H1 (cell line): ENCODE results near the gene TRIM44.

Source experiments
- EZH2 ChIP-seq: fragments of 200-600 bp; sonication (generic); IDR thresholded peaks from 2 replicates; pipeline ENCODE4 v1.7.1; 2012; ENCODE audit warnings: low read depth, mild to moderate bottlenecking, moderate library complexity, low read length, inconsistent platforms; ENCODE audit not compliant: severe bottlenecking
- PHF8 ChIP-seq: fragments of 200-600 bp; sonication (generic); conservative IDR thresholded peaks from 2 replicates; pipeline ENCODE4 v1.7.1; 2012; ENCODE audit warnings: low read depth, mild to moderate bottlenecking, inconsistent platforms, low read length, moderate library complexity
- POLR2A ChIP-seq, 2 experiments: IDR thresholded peaks; 1 replicate in 1 of 2; 2 replicates in 1 of 2; pipeline ENCODE4 v1.6.1; 2011; ENCODE audit warnings: low read depth in 2 of 2, low read length in 2 of 2, mild to moderate bottlenecking in 2 of 2; ENCODE audit errors: control extremely low read depth in 1 of 2
- RAD21 ChIP-seq, 2 experiments: IDR thresholded peaks in 1 of 2; conservative IDR thresholded peaks in 1 of 2; 2 replicates each; pipeline ENCODE4 v1.6.1; 2011; ENCODE audit warnings: low read depth in 2 of 2, low read length in 2 of 2, improper control_type of control experiment in 1 of 2, inconsistent platforms in 1 of 2, mild to moderate bottlenecking in 1 of 2, moderate library complexity in 1 of 2
- SIX5 ChIP-seq: IDR thresholded peaks from 2 replicates; pipeline ENCODE4 v1.6.1; 2011; ENCODE audit warnings: mild to moderate bottlenecking, low read depth, low read length
- SP2 ChIP-seq: IDR thresholded peaks from 2 replicates; pipeline ENCODE4 v1.6.1; 2012; ENCODE audit warnings: mild to moderate bottlenecking, low read length, inconsistent platforms
- TF ChIP-seq, protein P1 (sequence below), 3 experiments: IDR thresholded peaks; 1 replicate in 2 of 3; 2 replicates in 1 of 3; pipeline versions ENCODE4 v1.5.1 to v1.6.1; 2011; ENCODE audit warnings: low read length in 3 of 3, mild to moderate bottlenecking in 3 of 3, inconsistent platforms in 2 of 3, low read depth in 1 of 3, moderate library complexity in 1 of 3; ENCODE audit not compliant: insufficient read depth in 1 of 3; ENCODE audit errors: control extremely low read depth in 1 of 3

DNA sequence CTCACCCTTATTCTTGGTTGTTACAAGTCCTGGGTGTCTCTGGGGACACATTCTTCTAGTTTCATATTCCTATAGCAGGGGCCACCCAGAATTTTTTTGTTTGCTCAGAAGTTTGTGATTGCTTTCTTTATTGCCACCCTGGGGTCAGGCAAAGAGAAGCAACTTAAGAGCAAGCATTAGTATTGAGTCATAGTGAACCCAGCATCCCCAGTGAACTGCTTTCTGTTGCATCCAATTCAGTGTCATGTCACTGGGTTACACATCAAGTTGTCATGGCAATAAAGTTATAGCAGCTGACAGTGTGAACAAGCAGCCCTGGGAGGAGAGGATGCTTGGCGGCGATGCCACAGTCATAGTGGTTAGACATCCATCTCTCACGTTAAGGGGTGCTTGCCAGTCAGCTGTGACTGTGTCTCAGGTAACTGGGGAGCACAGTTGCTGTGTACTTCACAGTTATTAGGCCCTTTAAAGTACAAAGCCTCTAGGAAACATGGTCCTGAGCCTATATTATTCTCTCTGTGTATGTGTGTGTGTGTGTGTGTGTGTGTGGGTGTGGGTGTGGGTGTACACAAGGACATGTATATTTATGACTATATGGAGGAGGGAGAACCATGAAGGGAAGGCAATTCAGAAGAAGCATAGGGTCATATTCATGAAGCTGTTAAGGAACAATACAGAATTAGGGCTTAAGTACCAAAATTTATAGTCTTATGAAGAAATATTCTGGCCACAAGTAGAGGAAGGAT, 52.5 kb downstream of the TRIM44 start:
- no peak for TF ChIP-seq SP2
- TF ChIP-seq, protein P1, sequence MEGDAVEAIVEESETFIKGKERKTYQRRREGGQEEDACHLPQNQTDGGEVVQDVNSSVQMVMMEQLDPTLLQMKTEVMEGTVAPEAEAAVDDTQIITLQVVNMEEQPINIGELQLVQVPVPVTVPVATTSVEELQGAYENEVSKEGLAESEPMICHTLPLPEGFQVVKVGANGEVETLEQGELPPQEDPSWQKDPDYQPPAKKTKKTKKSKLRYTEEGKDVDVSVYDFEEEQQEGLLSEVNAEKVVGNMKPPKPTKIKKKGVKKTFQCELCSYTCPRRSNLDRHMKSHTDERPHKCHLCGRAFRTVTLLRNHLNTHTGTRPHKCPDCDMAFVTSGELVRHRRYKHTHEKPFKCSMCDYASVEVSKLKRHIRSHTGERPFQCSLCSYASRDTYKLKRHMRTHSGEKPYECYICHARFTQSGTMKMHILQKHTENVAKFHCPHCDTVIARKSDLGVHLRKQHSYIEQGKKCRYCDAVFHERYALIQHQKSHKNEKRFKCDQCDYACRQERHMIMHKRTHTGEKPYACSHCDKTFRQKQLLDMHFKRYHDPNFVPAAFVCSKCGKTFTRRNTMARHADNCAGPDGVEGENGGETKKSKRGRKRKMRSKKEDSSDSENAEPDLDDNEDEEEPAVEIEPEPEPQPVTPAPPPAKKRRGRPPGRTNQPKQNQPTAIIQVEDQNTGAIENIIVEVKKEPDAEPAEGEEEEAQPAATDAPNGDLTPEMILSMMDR (IDR thresholded peaks at IDR 0.05; ENCODE audit: control extremely low read depth in 1 of 3, insufficient read depth in 1 of 3, low read depth in 1 of 3, low read length in 3 of 3) = no peak
- TF ChIP-seq POLR2A (IDR thresholded peaks at IDR 0.05; ENCODE audit: control extremely low read depth in 1 of 2, low read depth in 2 of 2, low read length in 2 of 2) = no peak
- no peak for TF ChIP-seq PHF8
- no peak for TF ChIP-seq SIX5
- no peak for TF ChIP-seq EZH2
- TF ChIP-seq RAD21 (IDR thresholded peaks at IDR 0.05 in 1 of 2, conservative IDR thresholded peaks at IDR 0.05 in 1 of 2; ENCODE audit: low read depth in 2 of 2, low read length in 2 of 2) = no peak
